Measurements from ENCODE around the gene STX3. TPM values are rescaled to one million over a fixed set of nuclear protein-coding genes. Genes with fewer than 3 reads are reported as not detected.
"Not testable (repeated sequence)": the region's sequence is repeated elsewhere in the genome, so short reads cannot be mapped to it uniquely, and the experiment has no call there.

Gene STX3
- total RNA-seq, 4 donors from 2014 or later, result 23.5 to 39.4 (median 33.4) TPM

DNA sequence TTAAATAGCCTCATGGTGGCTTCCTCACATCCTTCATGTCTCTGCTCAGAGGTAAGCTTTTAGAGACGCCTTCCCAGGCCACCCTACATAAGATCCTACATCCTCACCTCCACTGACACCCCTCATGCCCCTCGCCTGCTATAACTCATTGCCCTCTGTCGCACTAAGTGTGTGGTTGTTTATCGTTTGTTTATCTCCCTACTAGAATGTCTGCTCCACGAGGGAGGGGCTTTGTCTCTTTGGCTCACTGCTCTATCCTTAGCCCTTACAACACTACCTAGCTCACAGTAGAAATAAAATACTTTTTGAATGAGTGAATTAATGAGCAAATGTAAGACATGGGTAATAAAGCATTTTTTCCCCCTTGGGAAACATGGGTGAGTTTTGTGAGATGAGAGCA is 91.4 kb downstream of the STX3 start:
- H3K4me3 ChIP-seq (ENCODE audit: low read depth, poor library complexity, severe bottlenecking), result no peak overlapping the region
- 51 to 56% methylated on average over 5 of the region's 5 CpGs for WGBS, 2 donors
- DNase-seq (ENCODE audit: low spot score in 2 of 2), result no peak
- intact Hi-C loops (cut with DNase I; ENCODE audit: low total_unique reads), result no loop called here
- TF ChIP-seq, protein P1, sequence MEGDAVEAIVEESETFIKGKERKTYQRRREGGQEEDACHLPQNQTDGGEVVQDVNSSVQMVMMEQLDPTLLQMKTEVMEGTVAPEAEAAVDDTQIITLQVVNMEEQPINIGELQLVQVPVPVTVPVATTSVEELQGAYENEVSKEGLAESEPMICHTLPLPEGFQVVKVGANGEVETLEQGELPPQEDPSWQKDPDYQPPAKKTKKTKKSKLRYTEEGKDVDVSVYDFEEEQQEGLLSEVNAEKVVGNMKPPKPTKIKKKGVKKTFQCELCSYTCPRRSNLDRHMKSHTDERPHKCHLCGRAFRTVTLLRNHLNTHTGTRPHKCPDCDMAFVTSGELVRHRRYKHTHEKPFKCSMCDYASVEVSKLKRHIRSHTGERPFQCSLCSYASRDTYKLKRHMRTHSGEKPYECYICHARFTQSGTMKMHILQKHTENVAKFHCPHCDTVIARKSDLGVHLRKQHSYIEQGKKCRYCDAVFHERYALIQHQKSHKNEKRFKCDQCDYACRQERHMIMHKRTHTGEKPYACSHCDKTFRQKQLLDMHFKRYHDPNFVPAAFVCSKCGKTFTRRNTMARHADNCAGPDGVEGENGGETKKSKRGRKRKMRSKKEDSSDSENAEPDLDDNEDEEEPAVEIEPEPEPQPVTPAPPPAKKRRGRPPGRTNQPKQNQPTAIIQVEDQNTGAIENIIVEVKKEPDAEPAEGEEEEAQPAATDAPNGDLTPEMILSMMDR (IDR thresholded peaks at IDR 0.05), result no peak
- TF ChIP-seq POLR2A (IDR thresholded peaks at IDR 0.05), result no peak

DNA sequence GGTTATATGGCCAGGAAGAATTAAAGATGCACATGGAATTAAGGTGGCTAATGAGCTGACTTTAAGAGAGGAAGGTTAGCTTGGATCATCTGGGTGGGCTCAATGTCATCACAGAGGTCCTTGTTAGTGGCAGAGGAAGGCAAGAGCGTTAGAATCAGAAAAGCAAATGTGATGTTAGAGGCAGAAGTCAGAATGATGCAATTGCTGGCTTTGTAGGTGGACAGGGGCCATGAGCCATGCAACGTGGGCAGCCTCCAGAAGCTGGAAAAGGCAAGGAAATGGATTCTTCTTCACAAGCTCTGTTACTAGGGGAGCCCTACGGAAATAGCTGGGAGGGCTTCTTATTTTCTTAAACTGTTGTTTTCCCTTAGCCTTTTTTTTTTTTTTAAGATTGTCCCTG is 92.5 kb downstream of the STX3 start:
- intact Hi-C loops (cut with DNase I; ENCODE audit: low total_unique reads), result no loop called here
- WGBS, 2 donors, result 71 to 80% methylated on average over 3 of the region's 3 CpGs
- H3K4me3 ChIP-seq (ENCODE audit: low read depth, poor library complexity, severe bottlenecking), result no peak overlapping the region
- TF ChIP-seq, protein P1 (IDR thresholded peaks at IDR 0.05), result no peak
- no peak for TF ChIP-seq POLR2A (IDR thresholded peaks at IDR 0.05)
- DNase-seq (ENCODE audit: low spot score in 2 of 2), result no peak

DNA sequence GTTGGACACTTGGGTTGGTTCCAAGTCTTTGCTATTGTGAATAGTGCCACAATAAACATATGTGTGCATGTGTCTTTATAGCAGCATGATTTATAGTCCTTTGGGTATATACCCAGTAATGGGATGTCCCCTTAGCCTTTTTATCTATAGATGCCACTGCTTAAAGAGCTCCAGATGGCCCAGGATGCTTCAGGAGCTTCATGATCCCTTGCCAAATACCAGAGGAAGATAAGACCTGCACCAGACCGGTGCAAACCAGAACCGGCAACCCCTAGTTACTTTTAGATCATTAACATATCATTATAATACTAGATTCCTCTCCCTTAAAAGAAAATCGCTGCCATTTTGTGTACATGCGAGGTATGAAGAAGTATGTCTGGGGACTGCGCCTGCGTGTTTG is 93.3 kb downstream of the STX3 start:
- DNase-seq (ENCODE audit: low spot score in 2 of 2); intact Hi-C loops (cut with DNase I; ENCODE audit: low total_unique reads); H3K4me3 ChIP-seq (ENCODE audit: low read depth, poor library complexity, severe bottlenecking): not testable (repeated sequence)
- WGBS, 2 donors, result 92 to 94% methylated on average over 6 of the region's 6 CpGs

DNA sequence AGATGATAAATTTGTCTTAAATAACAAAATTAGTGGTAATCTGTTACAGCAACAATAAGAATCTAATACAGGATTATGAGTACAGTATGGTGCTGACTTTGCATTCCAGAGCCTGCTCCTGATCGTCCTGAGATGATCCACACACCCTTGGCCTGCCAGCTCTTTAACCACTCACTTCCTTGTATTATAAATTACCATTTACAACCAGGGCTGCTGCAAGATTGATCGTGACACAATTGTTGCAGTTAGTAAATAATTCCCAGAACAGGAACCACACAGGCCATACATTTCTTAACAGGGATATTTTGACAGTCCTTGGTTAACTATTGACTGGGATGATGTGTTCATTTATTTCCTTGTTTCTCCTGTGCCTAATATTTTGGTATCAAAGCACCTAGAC is 94.0 kb downstream of the STX3 start:
- no peak overlapping the region for H3K4me3 ChIP-seq (ENCODE audit: low read depth, poor library complexity, severe bottlenecking)
- 12 to 18% methylated on average over 2 of the region's 2 CpGs for WGBS, 2 donors
- no peak for TF ChIP-seq POLR2A (IDR thresholded peaks at IDR 0.05)
- TF ChIP-seq, protein P1 (IDR thresholded peaks at IDR 0.05), result no peak
- DNase-seq (ENCODE audit: low spot score in 2 of 2), result no peak
- intact Hi-C loops (cut with DNase I; ENCODE audit: low total_unique reads), result no loop called here

DNA sequence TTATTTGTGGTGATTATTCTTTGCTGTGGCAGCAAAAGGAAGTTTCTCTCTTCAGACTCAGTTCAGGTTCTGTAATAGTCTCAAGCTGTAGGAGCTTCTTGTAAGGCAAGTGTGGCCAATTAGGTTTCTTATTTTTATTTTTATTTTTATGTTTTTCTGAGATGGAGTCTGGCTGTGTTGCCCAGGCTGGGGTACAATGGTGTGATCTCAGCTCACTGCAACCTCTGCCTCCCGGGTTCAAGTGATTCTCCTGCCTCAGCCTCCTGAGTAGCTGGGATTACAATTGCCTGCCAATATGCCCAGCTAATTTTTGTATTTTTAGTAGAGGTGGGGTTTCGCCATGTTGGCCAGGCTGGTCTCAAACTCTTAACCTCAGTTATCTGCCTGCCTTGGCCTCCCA is 94.4 kb downstream of the STX3 start:
- intact Hi-C loops (cut with DNase I; ENCODE audit: low total_unique reads), result not testable (repeated sequence)
- 93 to 98% methylated on average over 2 of the region's 2 CpGs for WGBS, 2 donors

DNA sequence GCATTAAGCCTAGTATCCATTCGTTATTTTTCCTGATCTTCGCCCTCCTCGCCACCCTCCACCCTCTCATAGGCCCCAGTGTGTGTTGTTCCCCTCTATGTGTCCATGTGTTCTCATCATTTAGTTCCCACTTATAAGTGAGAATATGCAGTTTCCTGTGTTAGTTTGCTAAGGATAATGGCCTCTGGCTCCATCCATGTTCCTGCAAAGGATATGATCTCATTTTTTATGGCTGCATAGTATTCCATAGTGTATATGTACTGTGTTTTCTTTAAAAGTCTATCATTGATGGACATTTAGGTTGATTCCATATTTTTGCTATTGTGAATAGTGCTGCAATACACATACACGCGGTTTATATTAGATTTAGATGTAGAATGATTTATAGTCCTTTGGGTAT is 96.2 kb downstream of the STX3 start:
- H3K4me3 ChIP-seq (ENCODE audit: low read depth, poor library complexity, severe bottlenecking); DNase-seq (ENCODE audit: low spot score in 2 of 2); intact Hi-C loops (cut with DNase I; ENCODE audit: low total_unique reads): not testable (repeated sequence)
- 91 to 93% methylated on average over 5 of the region's 5 CpGs for WGBS, 2 donors

More for the DNA sequence above, 94.4 kb downstream of the STX3 start:
- not testable (repeated sequence) for DNase-seq (ENCODE audit: low spot score in 2 of 2); H3K4me3 ChIP-seq (ENCODE audit: low read depth, poor library complexity, severe bottlenecking)

DNA sequence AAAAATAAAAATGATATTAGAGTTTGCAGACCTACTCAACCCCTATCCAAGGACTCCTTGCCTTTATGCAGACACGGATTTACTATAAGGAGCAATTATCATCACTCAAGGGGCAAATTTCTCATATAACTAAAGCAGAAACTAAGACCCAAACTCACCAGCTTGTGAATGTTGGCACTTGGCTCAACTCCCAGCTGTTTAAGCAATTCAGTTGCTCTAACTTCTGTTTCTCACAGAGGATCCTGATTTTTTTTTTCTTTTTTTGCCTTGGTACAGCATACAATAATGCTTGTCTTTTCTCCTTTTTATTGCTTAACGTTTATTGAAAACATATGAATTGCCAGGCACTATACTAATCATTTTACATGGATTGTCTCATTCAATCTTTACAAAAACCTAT is 99.7 kb downstream of the STX3 start:
- intact Hi-C loops (cut with DNase I; ENCODE audit: low total_unique reads), result no loop called here
- TF ChIP-seq, protein P1 (IDR thresholded peaks at IDR 0.05), result no peak
- TF ChIP-seq POLR2A (IDR thresholded peaks at IDR 0.05), result no peak
- WGBS, 2 donors, result 45 to 52% methylated on average over 2 of the region's 2 CpGs

More for the DNA sequence above, 99.7 kb downstream of the STX3 start:
- no peak overlapping the region for H3K4me3 ChIP-seq (ENCODE audit: low read depth, poor library complexity, severe bottlenecking)
- DNase-seq (ENCODE audit: low spot score in 2 of 2), result no peak

Other genes with a start within 250 kb of the STX3 start
- not detected for gene OR4D9, start 243.8 kb upstream of the STX3 start, total RNA-seq
- gene OSBP, start 139.6 kb upstream of the STX3 start, total RNA-seq, result 10 to 100 TPM; 42.4 to 52.9 (median 43.8) TPM
- 10 to 100 TPM; 17.4 to 21.7 (median 18.5) TPM for gene PATL1, start 86.3 kb upstream of the STX3 start, total RNA-seq
- not detected for gene OR10V1, start 41.5 kb upstream of the STX3 start, total RNA-seq
- gene MRPL16, start 55.4 kb downstream of the STX3 start, total RNA-seq, result 10 to 100 TPM; 21.4 to 35.6 (median 28.8) TPM
- not detected for gene CBLIF, start 90.1 kb downstream of the STX3 start, total RNA-seq
- 1 to 10 TPM in 3 of 4 donors, under 1 TPM in 1; 0.84 to 4.2 (median 1.5) TPM for gene TCN1, start 111.1 kb downstream of the STX3 start, total RNA-seq
- gene OOSP3, start 123.4 kb downstream of the STX3 start, total RNA-seq, result not detected
- not detected for gene OOSP1, start 183.1 kb downstream of the STX3 start, total RNA-seq
- gene OOSP4A, start 208.7 kb downstream of the STX3 start, total RNA-seq, result not detected